Dedifferentiated amniotic fluid mesenchymal stem cell (primary cell): ENCODE data around the gene IFI16.
"Not testable (repeated sequence)": the region's sequence is repeated elsewhere in the genome, so short reads cannot be mapped to it uniquely, and the experiment has no call there.

Source experiments
- DNase-seq: peaks from one replicate; pipeline ENCODE4 v3.0.0-alpha.2; 2016; ENCODE audit errors: extremely low spot score

The IFI16 gene

DNA sequence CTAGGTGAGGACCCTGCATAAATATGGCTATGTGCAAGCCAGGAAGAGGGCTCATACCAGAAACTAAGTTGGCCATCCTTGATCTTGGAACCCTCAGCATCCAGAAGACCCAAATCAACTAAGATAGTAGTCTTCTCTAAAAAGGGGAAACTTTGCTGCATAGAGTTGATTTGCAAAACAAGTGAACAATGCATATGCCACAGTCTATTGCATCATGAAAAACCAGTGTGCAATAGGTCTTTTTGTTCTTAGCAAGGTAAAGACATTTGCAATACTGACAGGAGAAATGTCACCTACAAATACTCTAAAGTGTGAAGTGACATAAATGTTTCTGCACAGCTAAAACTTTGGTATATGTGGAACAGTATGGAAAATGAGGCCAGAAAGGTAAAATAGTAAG lies 2.0 kb upstream of the IFI16 start:
- DNase-seq: no peak

DNA sequence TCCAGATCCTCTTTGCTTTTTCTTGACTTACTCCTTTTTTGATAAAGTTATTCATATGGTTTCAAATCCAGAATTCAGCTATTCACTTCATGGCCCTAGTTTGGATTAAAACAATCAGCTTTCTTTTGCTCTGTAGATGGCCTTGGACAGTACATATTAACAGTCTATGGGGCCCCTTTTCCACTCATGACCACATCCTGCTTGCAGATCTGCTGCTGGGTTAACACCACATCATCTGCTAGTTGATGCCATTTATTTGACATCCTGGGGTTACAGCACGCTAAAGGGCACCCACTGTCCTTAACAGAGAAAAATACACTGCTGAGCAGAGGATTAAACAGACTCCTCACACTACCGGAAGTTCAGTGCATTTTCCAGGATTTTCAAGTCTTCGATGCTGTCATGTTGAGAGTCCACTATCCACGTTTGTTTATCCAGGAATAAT lies 941 bp upstream of the IFI16 start:
- no peak for DNase-seq

DNA sequence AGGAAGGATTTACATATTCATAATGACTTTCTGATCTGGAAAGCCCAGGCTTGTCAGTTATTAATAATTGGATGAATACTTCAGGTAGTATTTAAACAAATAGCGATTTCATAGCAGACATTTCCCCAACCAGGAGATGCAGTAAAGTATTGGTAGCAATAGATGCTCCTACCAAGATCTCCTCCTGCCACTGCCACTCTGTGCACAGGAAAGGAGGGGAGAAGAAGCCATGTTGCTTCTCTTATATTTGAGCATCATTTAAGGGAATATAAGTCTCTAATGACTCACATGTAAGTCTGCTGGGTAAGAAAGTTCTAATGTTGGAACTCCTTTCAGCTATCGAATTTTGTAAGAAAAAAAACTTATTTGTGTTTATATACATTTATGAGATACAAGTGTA lies 420 bp upstream of the IFI16 start:
- no peak for DNase-seq

- DNase-seq: no peak
Observed at GRCh38 chr1:159010391-159010790, 684 bp downstream of the IFI16 start.

- DNase-seq: not testable (repeated sequence)
Observed at GRCh38 chr1:159011001-159011400, 1.3 kb downstream of the IFI16 start.

GRCh38 chr1:159011751-159012150 lies 2.0 kb downstream of the IFI16 start:
- DNase-seq: no peak

- DNase-seq: no peak
Observed at GRCh38 chr1:159012495-159012894, 2.8 kb downstream of the IFI16 start.

DNA sequence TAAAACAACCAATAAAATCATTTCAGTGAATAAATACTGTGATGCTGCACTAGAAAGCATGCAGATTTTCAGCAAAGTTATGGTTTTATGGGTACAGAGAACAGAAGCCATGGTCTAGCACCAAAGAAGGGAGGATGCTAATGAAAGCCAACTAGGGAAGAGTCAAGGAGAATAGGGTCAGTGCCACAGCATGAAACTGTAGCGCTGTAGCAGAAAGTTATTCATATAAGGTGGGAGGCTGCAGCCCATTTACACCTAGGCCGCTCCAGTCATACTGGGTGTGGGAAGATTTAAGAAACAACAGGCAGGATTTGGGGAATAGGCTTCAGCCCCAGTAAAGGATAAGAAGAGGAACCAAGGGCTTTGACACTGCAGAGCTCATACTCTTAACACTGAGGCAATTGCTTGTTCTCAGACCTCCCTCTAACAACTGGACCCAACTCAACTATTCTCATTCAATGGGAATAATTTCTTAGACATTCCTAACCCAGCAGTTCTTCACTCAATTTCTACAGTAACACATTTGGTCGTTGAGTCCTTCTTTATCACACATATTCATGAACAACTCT lies 4.4 kb downstream of the IFI16 start:
- DNase-seq: no peak

DNA sequence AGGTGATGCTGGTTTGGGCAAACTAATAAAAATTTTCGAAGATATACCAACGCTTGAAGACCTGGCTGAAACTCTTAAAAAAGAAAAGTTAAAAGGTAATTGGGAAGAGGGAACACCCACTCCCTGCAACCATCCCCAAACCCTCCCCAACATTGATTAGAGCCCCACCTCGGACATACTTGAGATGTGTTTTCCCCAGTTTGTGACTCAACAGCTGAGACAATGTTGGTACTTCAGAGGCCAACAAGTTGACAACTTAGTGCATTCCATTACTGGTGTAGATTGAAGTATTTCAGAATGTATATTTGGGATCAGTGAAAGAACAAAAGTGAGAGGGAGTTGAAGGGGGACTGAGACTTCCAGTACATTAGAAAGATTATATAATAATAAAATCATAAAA lies 5.1 kb downstream of the IFI16 start:
- no peak for DNase-seq

GRCh38 chr1:159015440-159015909 lies 5.8 kb downstream of the IFI16 start:
- peak; percentile 50 for DNase-seq

GRCh38 chr1:159023723-159024122 lies 14.0 kb downstream of the IFI16 start:
- DNase-seq: no peak

DNA sequence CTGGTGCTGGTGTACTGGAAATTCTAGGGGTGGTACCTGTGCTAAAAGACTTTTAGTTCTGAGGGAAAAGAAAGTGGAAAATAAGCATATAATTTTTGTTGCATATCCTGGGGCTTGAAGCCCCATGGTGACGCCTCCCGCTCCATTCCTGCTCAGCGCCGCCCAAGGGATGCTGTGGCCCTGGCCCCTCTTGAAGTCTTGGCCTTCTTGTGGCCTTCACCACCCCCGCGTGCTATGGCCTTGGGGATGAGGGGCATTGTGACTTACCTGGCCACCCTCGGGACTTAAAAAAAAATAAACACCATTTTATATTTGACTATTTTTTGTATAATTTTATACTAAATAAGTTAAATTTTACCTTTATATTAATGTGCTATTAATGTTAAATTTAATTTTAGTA lies 15.3 kb downstream of the IFI16 start:
- no peak for DNase-seq

DNA sequence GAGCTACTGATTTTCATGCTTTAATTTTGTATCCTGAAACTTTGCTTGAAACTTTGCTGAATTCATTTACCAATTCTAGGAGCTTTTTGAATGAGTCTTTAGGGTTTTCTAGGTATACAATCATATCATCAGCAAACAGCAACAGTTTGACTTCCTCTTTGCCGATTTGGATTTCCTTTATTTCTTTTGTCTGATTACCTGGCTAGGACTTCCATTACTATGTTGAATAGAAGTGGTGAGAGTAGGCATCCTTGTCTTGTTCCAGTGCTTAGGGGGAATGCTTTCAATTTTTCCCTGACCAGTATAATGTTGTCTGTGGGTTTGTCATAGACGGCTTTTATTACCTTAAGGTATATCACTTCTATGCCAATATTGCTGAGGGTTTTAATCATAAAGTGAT lies 17.1 kb downstream of the IFI16 start:
- DNase-seq: not testable (repeated sequence)

DNA sequence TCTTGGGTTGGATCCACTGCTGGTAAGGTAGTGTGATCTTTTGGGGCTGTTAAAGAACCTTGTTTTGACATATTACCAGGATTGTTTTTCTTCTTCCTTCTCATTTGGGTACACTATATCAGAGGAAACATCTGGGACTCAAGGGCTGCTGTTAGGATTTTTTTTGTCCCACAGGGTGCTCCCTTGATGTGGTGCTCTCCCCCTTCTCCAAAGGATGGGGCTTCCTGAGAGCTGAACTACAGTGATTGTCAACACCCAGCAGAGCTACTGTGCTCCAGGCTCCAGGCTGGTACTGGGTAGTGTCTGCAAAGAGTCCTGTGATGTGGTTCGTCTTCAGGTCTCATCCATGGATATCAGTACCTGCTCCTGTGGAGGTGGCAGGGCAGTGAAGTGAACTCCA lies 20.6 kb downstream of the IFI16 start:
- DNase-seq: no peak

GRCh38 chr1:159030877-159031447 lies 21.3 kb downstream of the IFI16 start:
- DNase-seq: no peak

DNA sequence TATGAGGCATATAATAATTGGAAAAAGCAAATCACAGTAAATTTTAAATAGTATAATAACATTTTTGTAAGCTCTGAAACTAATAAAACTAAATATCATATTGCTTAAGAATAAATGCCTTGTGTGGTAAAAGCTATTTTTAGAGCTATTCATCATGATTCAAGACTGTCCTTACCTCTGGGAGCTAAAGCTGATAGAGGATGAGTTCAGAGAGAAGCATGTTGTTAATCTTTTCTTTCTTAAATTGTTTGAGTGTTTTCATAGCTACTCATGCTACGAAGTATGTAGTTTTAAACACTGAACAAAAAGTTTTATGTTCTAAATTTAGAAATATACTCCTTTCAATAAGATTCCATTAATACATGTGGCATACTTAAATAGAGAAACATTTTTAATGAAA lies 30.5 kb downstream of the IFI16 start:
- DNase-seq: peak; percentile 56

- DNase-seq: no peak
Observed at GRCh38 chr1:159040893-159041724, 31.4 kb downstream of the IFI16 start.

DNA sequence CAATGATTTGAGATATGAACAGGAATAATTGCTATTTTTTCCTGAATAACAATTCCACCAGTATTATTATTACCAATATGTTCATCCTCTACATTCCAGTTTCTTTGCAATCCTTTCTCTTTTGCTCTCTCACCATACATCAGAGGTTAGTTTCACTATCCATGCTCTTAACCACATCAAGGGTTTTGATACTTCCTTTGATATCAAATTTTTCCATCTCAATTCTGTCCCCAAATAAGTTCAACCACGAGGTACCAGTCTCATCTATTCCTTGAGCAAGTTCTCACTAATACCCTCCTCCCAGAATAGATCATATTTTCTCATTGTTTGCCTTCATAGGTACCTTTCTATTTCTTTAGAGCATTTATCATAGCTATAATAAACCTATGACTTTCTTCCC lies 36.8 kb downstream of the IFI16 start:
- not testable (repeated sequence) for DNase-seq

DNA sequence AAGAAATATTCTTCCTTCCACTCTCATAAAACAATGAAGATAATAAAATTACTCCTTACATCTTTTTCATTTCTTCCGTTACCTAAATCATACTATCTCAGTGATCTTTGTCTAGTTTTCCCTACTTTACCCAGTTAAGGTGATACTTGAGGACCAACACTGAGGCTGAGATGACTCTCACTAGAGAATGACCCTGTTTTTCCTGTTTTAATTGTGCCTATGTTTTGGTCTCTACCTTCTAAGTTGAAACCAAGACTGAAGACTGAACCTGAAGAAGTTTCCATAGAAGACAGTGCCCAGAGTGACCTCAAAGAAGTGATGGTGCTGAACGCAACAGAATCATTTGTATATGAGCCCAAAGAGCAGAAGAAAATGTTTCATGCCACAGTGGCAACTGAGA lies 41.7 kb downstream of the IFI16 start:
- no peak for DNase-seq

DNA sequence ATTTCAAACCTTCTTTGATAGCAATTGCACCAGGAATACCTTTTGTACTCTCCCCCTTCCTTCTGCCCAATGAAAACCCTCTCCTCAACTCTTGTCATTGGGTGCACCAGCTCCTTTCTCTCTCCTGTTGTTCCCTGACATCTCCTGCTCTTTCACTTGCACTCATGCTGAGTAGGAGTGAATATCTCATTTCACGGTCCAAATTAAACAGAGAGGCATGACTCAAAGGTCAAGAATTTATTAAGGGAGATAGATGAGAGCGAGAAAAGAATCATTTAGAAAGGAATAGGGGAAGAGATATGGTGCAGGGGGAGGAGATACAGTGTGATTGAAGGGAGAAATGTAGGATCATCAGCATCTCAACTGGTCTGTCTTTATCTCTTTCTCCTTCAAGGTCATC lies 44.7 kb downstream of the IFI16 start:
- no peak for DNase-seq

DNA sequence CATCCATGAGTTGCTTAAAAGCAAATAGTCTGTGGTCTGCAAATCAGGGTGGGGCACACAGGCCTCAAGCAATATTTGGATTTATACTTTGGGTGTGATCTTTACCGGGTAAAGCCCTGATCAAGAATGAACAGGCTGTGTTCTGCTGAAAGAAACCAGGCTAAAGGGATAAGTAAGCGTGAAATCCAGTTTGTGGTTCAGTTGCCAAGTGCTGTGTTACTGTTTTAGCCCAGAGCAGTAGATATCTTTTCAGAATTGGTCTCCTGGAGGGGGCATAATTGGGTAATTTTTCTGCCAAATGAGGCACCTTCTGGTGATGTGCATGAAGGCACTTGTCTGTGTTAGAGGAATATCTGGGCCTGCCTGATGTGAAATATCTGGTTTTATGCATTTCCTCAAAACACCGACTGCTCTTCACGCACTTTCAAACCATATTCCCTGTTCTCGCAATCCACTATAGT lies 45.5 kb downstream of the IFI16 start:
- peak; percentile 64 for DNase-seq

DNA sequence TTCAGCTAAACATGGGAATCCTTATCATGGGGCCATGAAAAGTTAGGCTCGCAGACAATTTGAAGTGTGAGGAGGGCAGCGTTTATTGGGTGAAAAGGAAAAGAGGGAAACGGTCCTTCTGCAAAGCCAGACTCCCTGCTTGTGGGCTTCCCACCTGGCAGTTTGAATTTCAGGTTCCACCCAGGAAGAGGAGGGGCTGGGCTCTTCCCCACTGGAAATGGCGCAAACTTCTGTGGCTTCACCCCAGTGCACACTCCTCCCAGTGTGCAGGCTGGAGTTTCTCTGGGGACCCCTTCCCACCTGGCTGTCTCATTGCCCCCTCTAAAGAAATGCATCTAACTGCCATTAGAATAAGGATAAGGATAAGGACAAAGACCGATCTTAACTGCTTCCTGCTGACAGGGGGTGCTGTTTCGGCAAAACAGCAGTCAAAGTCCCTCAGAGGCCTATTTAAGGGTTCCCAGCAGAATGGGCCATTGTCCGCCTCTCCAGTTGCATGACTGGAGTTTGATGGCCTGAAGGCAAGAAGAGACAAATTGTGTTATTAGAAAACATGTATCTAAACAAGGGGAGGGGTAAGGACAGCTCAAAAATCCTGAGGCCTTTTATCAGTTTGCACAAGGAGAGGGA lies 46.5 kb downstream of the IFI16 start:
- no peak for DNase-seq
